ENCODE data around the gene FITM2. TPM values are rescaled to one million over a fixed set of nuclear protein-coding genes. Genes with fewer than 3 reads are reported as not detected.
"Not testable (repeated sequence)": the region's sequence is repeated elsewhere in the genome, so short reads cannot be mapped to it uniquely, and the experiment has no call there.

Gene FITM2
- total RNA-seq, 2 experiments from 2014 or later = 2.2 to 2.7 TPM

GRCh38 chr20:44345147-44345546 is 34.1 kb upstream of the FITM2 start:
- no peak overlapping the region for H3K27ac Mint-ChIP-seq
- CTCF ChIA-PET = no interaction called here
- H3K4me3 Mint-ChIP-seq = no peak overlapping the region

GRCh38 chr20:44344723-44345122 is 33.7 kb upstream of the FITM2 start:
- ChIA-PET POLR2A (no interaction called here), CTCF (interaction anchor here (0.7 kb wide), 1 partner anchor 127 kb away, joined by 3 read pairs; no protein-coding TSS in a partner anchor)
- H3K4me3 Mint-ChIP-seq = no peak overlapping the region
- peaks cover 2% of the 10 kb centered on the region for H3K27me3 Mint-ChIP-seq
- no peak overlapping the region for H3K27ac Mint-ChIP-seq
- H3K36me3 Mint-ChIP-seq (ENCODE audit: low read depth) = no peaks in the 10 kb centered on the region
- H3K4me1 Mint-ChIP-seq = no peaks in the 10 kb centered on the region
- H3K9me3 Mint-ChIP-seq = no peaks in the 10 kb centered on the region
- DNase-seq = no peak

More at GRCh38 chr20:44345147-44345546, 34.1 kb upstream of the FITM2 start:
- Mint-ChIP-seq H3K9me3 (no peaks in the 10 kb centered on the region), H3K36me3 (ENCODE audit: low read depth) (no peaks in the 10 kb centered on the region), H3K4me1 (no peaks in the 10 kb centered on the region), H3K27me3 (peaks cover 2% of the 10 kb centered on the region)
- POLR2A ChIA-PET = no interaction called here
- DNase-seq = no peak

GRCh38 chr20:44343162-44343675 is 32.2 kb upstream of the FITM2 start:
- no peak for DNase-seq
- Mint-ChIP-seq H3K27me3 (peaks cover 2% of the 10 kb centered on the region), H3K4me1 (no peaks in the 10 kb centered on the region), H3K27ac (no peak overlapping the region), H3K4me3 (no peak overlapping the region), H3K9me3 (no peaks in the 10 kb centered on the region), H3K36me3 (ENCODE audit: low read depth) (no peaks in the 10 kb centered on the region)
- ChIA-PET CTCF (interaction anchor here (1.5 kb wide), 1 partner anchor 126 kb away, joined by 4 read pairs; no protein-coding TSS in a partner anchor), POLR2A (no interaction called here)

- DNase-seq = no peak
- no peak overlapping the region for H3K4me3 Mint-ChIP-seq
- CTCF ChIA-PET = interaction anchor here (1.0 to 1.5 kb wide), 2 partner anchors 31 to 125 kb away, joined by 4 read pairs; partner anchors contain the start of gene FITM2
- H3K9me3 Mint-ChIP-seq = no peaks in the 10 kb centered on the region
- H3K27ac Mint-ChIP-seq = no peak overlapping the region
- no peaks in the 10 kb centered on the region for H3K36me3 Mint-ChIP-seq (ENCODE audit: low read depth)
- no peaks in the 10 kb centered on the region for H3K4me1 Mint-ChIP-seq
- POLR2A ChIA-PET = no interaction called here
- peaks cover 5% of the 10 kb centered on the region for H3K27me3 Mint-ChIP-seq
Observed at GRCh38 chr20:44342248-44342647, 31.2 kb upstream of the FITM2 start.

GRCh38 chr20:44336725-44337380 is 25.9 kb upstream of the FITM2 start, which contains the start of gene R3HDML:
Gene R3HDML (plus strand): TSS chr20:44337043. CDS start chr20:44337158, 115 bp downstream.
- ChIA-PET POLR2A (no interaction called here), CTCF (no interaction called here)
- H3K27me3 Mint-ChIP-seq = peaks cover 13% of the 10 kb centered on the region
- no peak within 1 kb of the TSS for H3K27ac Mint-ChIP-seq
- no peak for DNase-seq
- no peaks in the 10 kb centered on the region for H3K4me1 Mint-ChIP-seq
- no peaks in the 10 kb centered on the region for H3K9me3 Mint-ChIP-seq
- no peaks in the 10 kb centered on the region for H3K36me3 Mint-ChIP-seq (ENCODE audit: low read depth)
- H3K4me3 Mint-ChIP-seq = no peak within 1 kb of the TSS

- no peaks in the 10 kb centered on the region for H3K4me1 Mint-ChIP-seq
- no peak overlapping the region for H3K27ac Mint-ChIP-seq
- DNase-seq = no peak
- H3K4me3 Mint-ChIP-seq = no peak overlapping the region
- POLR2A ChIA-PET = no interaction called here
- H3K36me3 Mint-ChIP-seq (ENCODE audit: low read depth) = no peaks in the 10 kb centered on the region
- CTCF ChIA-PET = no interaction called here
- H3K9me3 Mint-ChIP-seq = no peaks in the 10 kb centered on the region
- peaks cover 13% of the 10 kb centered on the region for H3K27me3 Mint-ChIP-seq
Observed at GRCh38 chr20:44336086-44336485, 25.1 kb upstream of the FITM2 start.

- Mint-ChIP-seq H3K27ac (no peak overlapping the region), H3K4me3 (no peak overlapping the region), H3K27me3 (peaks cover 13% of the 10 kb centered on the region), H3K36me3 (ENCODE audit: low read depth) (no peaks in the 10 kb centered on the region), H3K9me3 (no peaks in the 10 kb centered on the region), H3K4me1 (no peaks in the 10 kb centered on the region)
- DNase-seq = no peak
- CTCF ChIA-PET = no interaction called here
- POLR2A ChIA-PET = no interaction called here
Observed at GRCh38 chr20:44335675-44336074, 24.7 kb upstream of the FITM2 start.

- H3K27me3 Mint-ChIP-seq = peaks cover 13% of the 10 kb centered on the region
- ChIA-PET POLR2A (interaction anchor here (0.7 kb wide), 1 partner anchor 8 kb away, joined by 3 read pairs; no protein-coding TSS in a partner anchor), CTCF (no interaction called here)
- no peak overlapping the region for H3K4me3 Mint-ChIP-seq
- no peaks in the 10 kb centered on the region for H3K36me3 Mint-ChIP-seq (ENCODE audit: low read depth)
- no peak overlapping the region for H3K27ac Mint-ChIP-seq
- no peak for DNase-seq
- no peaks in the 10 kb centered on the region for H3K4me1 Mint-ChIP-seq
- no peaks in the 10 kb centered on the region for H3K9me3 Mint-ChIP-seq
Observed at GRCh38 chr20:44334709-44335108, 23.7 kb upstream of the FITM2 start.

- Mint-ChIP-seq H3K36me3 (ENCODE audit: low read depth) (no peaks in the 10 kb centered on the region), H3K27ac (no peak overlapping the region), H3K9me3 (no peaks in the 10 kb centered on the region), H3K4me3 (no peak overlapping the region), H3K27me3 (peaks cover 13% of the 10 kb centered on the region), H3K4me1 (no peaks in the 10 kb centered on the region)
- DNase-seq = no peak
- ChIA-PET POLR2A (no interaction called here), CTCF (no interaction called here)
Observed at GRCh38 chr20:44334306-44334705, 23.3 kb upstream of the FITM2 start.

- Mint-ChIP-seq H3K4me3 (no peak overlapping the region), H3K9me3 (no peaks in the 10 kb centered on the region), H3K27me3 (peaks cover 13% of the 10 kb centered on the region), H3K4me1 (no peaks in the 10 kb centered on the region), H3K27ac (no peak overlapping the region), H3K36me3 (ENCODE audit: low read depth) (no peaks in the 10 kb centered on the region)
- DNase-seq = no peak
- ChIA-PET POLR2A (no interaction called here), CTCF (no interaction called here)
Observed at GRCh38 chr20:44331201-44331600, 20.2 kb upstream of the FITM2 start.

GRCh38 chr20:44328428-44328827 is 17.4 kb upstream of the FITM2 start:
- Mint-ChIP-seq H3K4me3 (no peak overlapping the region), H3K4me1 (no peaks in the 10 kb centered on the region), H3K9me3 (no peaks in the 10 kb centered on the region), H3K27me3 (peaks cover 9% of the 10 kb centered on the region), H3K27ac (no peak overlapping the region), H3K36me3 (ENCODE audit: low read depth) (no peaks in the 10 kb centered on the region)
- ChIA-PET POLR2A (no interaction called here), CTCF (interaction anchor here (0.9 to 1.0 kb wide), 2 partner anchors 8 to 18 kb away, joined by 3 to 4 read pairs; partner anchors contain the start of gene FITM2)
- no peak for DNase-seq

GRCh38 chr20:44327748-44328147 is 16.7 kb upstream of the FITM2 start:
- CTCF ChIA-PET = interaction anchor here (0.9 to 1.1 kb wide), 3 partner anchors 7 to 113 kb away, joined by 3 to 4 read pairs (median 4); partner anchors contain the start of gene FITM2
- H3K4me1 Mint-ChIP-seq; H3K36me3 Mint-ChIP-seq (ENCODE audit: low read depth); H3K9me3 Mint-ChIP-seq; H3K4me3 Mint-ChIP-seq; DNase-seq; H3K27ac Mint-ChIP-seq; H3K27me3 Mint-ChIP-seq; POLR2A ChIA-PET: not testable (repeated sequence)

GRCh38 chr20:44326391-44327159 is 15.6 kb upstream of the FITM2 start:
- Mint-ChIP-seq H3K36me3 (ENCODE audit: low read depth) (no peaks in the 10 kb centered on the region), H3K9me3 (no peaks in the 10 kb centered on the region), H3K27me3 (peaks cover 9% of the 10 kb centered on the region), H3K4me1 (no peaks in the 10 kb centered on the region), H3K27ac (no peak overlapping the region), H3K4me3 (no peak overlapping the region)
- ChIA-PET POLR2A (interaction anchor here (0.5 to 1.0 kb wide), 2 partner anchors 9 to 14 kb away, joined by 3 read pairs; no protein-coding TSS in a partner anchor), CTCF (interaction anchor here (1.1 to 2.3 kb wide), 4 partner anchors 16 to 112 kb away, joined by 4 to 8 read pairs (median 6); partner anchors contain the start of gene FITM2)
- no peak for DNase-seq
